Measurements from ENCODE around the gene NT5C.
A peak's percentile ranks its signal among the peaks of the same experiment; 100 is the strongest.

The NT5C gene

GRCh38 chr17:75114552-75115314 lies 16.8 kb downstream of the NT5C start:
- peak overlapping the region; percentile 57 for H3K4me3 ChIP-seq (replicated peaks; ENCODE audit: low read depth, low read length)
- H3K27me3 ChIP-seq (replicated peaks; ENCODE audit: control insufficient read depth, insufficient read depth, low read length) = no peaks in the 10 kb centered on the region
- no peak for DNase-seq (ENCODE audit: extremely low read depth, insufficient read length)

GRCh38 chr17:75113798-75114551 lies 17.6 kb downstream of the NT5C start:
- H3K27me3 ChIP-seq (replicated peaks; ENCODE audit: control insufficient read depth, insufficient read depth, low read length) = no peaks in the 10 kb centered on the region
- H3K36me3 ChIP-seq (ENCODE audit: control insufficient read depth, insufficient read depth, low read length) = peaks cover 6% of the 10 kb centered on the region
- peak; percentile 75 for DNase-seq (ENCODE audit: extremely low read depth, insufficient read length)
- peak; percentile 84 for TF ChIP-seq CTCF (IDR thresholded peaks at IDR 0.05; ENCODE audit: insufficient read depth, low read length, poor library complexity, severe bottlenecking)
- peak overlapping the region; percentile 57 for H3K4me3 ChIP-seq (replicated peaks; ENCODE audit: low read depth, low read length)

More at GRCh38 chr17:75114552-75115314, 16.8 kb downstream of the NT5C start:
- TF ChIP-seq CTCF (IDR thresholded peaks at IDR 0.05; ENCODE audit: insufficient read depth, low read length, poor library complexity, severe bottlenecking) = no peak
- peaks cover 8% of the 10 kb centered on the region for H3K36me3 ChIP-seq (ENCODE audit: control insufficient read depth, insufficient read depth, low read length)

GRCh38 chr17:75111777-75112335 lies 19.7 kb downstream of the NT5C start:
- Histone ChIP-seq H3K36me3 (ENCODE audit: control insufficient read depth, insufficient read depth, low read length) (peaks cover 4% of the 10 kb centered on the region; the same call in 1 of the 2 replicates), H3K4me3 (replicated peaks; ENCODE audit: low read depth, low read length) (no peak overlapping the region), H3K27me3 (replicated peaks; ENCODE audit: control insufficient read depth, insufficient read depth, low read length) (no peaks in the 10 kb centered on the region)
- no peak for DNase-seq (ENCODE audit: extremely low read depth, insufficient read length)
- no peak for TF ChIP-seq CTCF (IDR thresholded peaks at IDR 0.05; ENCODE audit: insufficient read depth, low read length, poor library complexity, severe bottlenecking)

- TF ChIP-seq CTCF (IDR thresholded peaks at IDR 0.05; ENCODE audit: insufficient read depth, low read length, poor library complexity, severe bottlenecking) = no peak
- Histone ChIP-seq H3K36me3 (ENCODE audit: control insufficient read depth, insufficient read depth, low read length) (no peaks in the 10 kb centered on the region), H3K27me3 (replicated peaks; ENCODE audit: control insufficient read depth, insufficient read depth, low read length) (no peaks in the 10 kb centered on the region), H3K4me3 (replicated peaks; ENCODE audit: low read depth, low read length) (peak overlapping the region; percentile 90)
- no peak for DNase-seq (ENCODE audit: extremely low read depth, insufficient read length)
These were observed 21.2 kb downstream of the NT5C start for GRCh38 chr17:75110234-75110937.

GRCh38 chr17:75109407-75110233 lies 21.9 kb downstream of the NT5C start, which contains the start of gene ARMC7:
Gene ARMC7, plus strand, starts transcription at chr17:75109969. Its CDS starts 320 bp downstream, at chr17:75110289.
- TF ChIP-seq CTCF (IDR thresholded peaks at IDR 0.05; ENCODE audit: insufficient read depth, low read length, poor library complexity, severe bottlenecking) = no peak
- H3K4me3 ChIP-seq (replicated peaks; ENCODE audit: low read depth, low read length) = peak within 1 kb of the TSS; percentile 90
- peak; percentile 94 for DNase-seq (ENCODE audit: extremely low read depth, insufficient read length)
- no peaks in the 10 kb centered on the region for H3K27me3 ChIP-seq (replicated peaks; ENCODE audit: control insufficient read depth, insufficient read depth, low read length)
- H3K36me3 ChIP-seq (ENCODE audit: control insufficient read depth, insufficient read depth, low read length) = no peaks in the 10 kb centered on the region
